Islet precursor cell (in vitro differentiated cells): ENCODE data around the gene CEP68.
"Not testable (repeated sequence)": the region's sequence is repeated elsewhere in the genome, so short reads cannot be mapped to it uniquely, and the experiment has no call there.

ENCODE experiments used
- DNase-seq: peaks from one replicate; pipeline ENCODE4 v3.0.0-alpha.2; 2018

The CEP68 gene

DNA sequence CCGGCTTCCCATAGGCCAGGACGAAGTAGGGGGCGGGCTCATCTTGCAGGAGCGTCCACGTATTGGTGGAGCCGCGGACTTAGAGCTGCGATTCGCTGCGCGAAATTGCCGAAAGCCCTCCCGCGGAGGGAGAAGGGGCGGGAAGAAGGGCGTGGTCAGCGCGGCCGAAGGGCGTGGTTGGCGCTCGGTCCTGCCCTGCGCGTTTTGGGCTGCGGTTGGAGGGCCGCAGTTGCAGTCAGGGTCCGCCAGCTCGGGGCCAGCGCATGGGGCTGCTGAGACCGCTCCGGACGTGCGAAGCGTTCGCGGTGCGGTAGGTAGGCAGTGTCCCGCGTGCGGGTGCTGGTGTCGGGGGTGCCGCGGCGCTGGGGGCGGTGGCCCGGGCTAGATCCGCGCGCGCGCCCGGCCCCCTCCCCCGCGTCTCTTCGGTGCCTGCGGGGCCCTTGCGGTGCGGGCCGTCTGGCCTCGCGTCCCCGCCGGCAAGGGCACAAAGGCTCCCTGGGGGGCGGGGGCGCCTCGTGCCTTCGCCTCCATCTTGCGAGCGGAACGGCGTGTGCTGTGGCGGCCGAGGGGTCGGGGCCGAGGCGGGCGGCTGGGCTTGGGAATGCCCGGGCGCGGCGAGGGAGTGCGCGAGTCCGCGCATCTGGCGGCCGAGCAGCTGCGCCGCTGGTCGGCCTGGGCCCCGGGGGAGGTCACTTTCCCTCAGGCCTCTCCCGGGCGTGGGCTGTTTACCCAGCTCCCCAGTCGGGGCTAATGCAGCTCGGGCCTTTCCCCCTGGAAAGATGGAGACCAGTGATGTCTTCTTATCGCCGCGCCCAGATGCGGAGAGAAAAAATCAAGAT, at the start of gene CEP68:
Gene CEP68, plus strand, starts transcription at position 202 of the 839 bp plus-strand sequence. CDS start 13,029 bp downstream, outside the sequence.
- DNase-seq: peak; percentile 99

DNA sequence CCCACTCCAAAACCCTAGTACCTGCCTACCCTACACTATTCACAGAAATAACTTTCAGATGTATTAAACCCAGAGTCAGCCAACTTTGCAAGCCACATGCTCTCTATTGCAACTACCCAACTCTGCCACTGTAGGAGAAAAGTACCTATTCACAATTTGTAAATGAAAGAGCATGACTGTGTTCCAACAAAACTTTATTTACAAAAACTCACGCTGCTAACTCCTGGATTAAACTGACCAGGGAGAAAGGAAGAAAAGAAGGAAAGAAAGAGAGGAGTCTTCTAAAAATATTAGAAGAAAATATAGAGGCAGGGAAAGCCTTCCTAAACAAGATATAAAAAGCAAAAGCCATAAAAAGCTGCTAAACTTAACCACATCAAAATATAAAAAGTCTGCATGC, 42.4 kb upstream of the CEP68 start:
- no peak for DNase-seq

GRCh38 chr2:65015731-65016130, 40.5 kb upstream of the CEP68 start:
- DNase-seq: no peak

GRCh38 chr2:65016789-65017188, 39.4 kb upstream of the CEP68 start:
- no peak for DNase-seq

DNA sequence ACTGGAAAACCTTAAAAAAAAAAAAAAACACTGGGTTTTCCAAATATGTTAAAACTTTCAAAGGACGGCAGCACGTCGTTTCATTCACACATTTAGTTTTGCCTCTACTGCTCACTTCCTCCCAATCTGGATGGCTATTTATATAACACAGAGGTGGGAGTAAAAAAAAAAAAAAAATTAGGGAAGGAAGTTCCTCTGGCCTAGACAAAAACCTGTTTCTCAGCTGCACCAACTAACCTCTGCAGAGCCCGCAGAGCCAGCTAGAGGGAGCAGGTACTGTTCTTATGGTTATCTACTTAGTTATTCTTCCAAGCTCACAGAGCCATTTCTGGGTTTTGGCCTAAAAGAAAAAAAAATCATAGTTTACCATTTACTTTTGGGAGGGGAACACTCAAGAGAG, 38.9 kb upstream of the CEP68 start:
- peak; percentile 64 for DNase-seq

DNA sequence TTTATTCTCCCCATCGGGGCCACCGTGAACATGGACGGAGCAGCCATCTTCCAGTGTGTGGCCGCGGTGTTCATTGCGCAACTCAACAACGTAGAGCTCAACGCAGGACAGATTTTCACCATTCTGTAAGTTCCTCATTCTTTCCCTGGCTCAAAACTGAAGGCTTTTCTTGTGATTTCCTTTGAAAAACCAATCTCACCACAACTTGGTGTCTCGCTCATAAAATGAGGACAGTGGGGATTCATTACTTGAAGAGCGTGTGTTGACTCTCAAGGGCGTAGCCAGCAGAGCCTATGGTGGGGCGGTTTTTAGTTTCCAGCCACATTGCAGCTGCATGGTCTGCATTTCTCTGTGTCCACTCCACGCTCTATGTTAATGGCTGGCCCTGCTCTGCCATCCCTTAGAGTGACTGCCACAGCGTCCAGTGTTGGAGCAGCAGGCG, 38.1 kb upstream of the CEP68 start:
- DNase-seq: no peak

DNA sequence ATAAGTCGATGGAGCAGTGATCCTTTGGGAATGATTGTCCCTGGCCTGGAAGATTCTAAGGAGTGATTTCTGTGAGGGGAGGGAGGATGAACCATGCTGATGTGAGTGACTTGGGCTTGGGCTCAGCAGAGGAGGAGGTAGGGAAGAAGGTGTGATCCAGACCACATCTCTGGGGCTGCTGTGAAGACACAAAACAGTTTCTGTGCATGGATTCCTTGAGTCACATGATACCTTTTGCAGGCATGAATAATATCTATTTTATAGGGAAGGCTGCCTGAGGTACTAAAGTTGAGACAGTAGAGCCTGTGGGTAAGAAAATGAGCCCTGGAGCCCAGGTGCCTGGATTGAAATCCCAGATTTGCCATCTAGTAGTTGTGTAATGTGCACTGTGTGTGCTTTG, 37.2 kb upstream of the CEP68 start:
- no peak for DNase-seq

DNA sequence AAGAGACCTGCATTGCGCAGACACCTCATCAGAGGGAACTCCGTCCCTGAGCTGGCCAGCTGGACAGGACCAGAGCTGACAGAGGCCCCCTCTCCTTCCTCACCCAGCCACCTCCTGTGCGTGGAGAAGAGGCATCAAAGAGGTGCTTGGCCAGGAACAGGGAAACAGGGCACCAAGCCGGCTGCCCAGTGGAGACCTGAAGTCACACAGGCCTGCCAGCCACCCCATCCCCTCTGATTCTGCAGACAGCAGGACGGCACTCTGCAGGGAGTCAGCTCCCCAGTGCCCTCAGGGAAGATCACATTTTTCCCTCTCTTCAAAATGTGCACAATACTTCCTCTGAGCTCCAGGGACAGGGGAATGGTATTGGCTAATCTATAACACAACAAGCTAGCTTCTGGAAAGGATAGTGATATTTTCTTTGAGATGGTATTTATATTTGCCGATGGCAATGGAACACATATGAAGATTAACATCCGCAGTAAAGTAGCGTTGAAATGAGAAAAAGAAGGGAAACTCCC, 36.5 kb upstream of the CEP68 start:
- DNase-seq: peak; percentile 71

GRCh38 chr2:65020251-65020650, 36.0 kb upstream of the CEP68 start:
- DNase-seq: not testable (repeated sequence)

DNA sequence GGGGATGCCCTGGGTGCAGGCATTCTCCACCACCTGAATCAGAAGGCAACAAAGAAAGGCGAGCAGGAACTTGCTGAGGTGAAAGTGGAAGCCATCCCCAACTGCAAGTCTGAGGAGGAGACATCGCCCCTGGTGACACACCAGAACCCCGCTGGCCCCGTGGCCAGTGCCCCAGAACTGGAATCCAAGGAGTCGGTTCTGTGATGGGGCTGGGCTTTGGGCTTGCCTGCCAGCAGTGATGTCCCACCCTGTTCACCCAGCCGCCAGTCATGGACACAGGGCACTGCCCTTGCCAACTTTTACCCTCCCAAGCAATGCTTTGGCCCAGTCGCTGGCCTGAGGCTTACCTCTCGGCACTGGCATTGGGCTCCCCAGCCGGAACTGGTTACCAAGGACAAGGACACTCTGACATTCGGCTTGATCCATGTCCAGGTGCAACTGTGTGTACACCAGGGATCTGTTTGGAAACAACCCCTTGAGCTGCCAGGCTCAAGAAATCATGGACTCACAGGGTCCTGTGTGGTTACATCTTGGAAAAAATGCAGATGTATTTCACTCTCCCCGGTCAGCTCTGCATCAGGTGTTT, 35.2 kb upstream of the CEP68 start:
- DNase-seq: no peak

DNA sequence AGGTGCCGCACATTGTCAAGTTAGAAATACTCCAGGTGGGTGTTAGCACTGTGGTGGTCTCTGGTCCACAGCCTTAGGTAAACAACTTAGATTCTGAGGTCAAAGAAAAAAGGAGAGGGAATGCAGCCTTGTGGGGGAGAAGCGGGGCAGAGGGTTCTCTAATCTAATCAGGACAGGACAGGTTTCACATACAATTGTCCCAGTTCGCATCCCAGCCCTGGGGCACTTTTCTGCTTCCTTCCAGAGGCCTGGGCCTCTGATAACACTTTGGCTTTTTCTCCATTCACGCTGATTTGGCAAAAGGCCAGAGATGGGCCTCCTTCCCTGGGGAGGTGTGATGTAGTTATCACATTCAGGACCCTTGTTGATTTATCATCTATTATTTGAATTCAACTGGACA, 34.5 kb upstream of the CEP68 start:
- DNase-seq: peak; percentile 70

- DNase-seq: no peak
Measured at GRCh38 chr2:65022189-65022588, 34.0 kb upstream of the CEP68 start.

GRCh38 chr2:65023742-65024141, 32.5 kb upstream of the CEP68 start:
- DNase-seq: no peak

- peak; percentile 69 for DNase-seq
Measured at GRCh38 chr2:65024149-65024829, 31.9 kb upstream of the CEP68 start.

DNA sequence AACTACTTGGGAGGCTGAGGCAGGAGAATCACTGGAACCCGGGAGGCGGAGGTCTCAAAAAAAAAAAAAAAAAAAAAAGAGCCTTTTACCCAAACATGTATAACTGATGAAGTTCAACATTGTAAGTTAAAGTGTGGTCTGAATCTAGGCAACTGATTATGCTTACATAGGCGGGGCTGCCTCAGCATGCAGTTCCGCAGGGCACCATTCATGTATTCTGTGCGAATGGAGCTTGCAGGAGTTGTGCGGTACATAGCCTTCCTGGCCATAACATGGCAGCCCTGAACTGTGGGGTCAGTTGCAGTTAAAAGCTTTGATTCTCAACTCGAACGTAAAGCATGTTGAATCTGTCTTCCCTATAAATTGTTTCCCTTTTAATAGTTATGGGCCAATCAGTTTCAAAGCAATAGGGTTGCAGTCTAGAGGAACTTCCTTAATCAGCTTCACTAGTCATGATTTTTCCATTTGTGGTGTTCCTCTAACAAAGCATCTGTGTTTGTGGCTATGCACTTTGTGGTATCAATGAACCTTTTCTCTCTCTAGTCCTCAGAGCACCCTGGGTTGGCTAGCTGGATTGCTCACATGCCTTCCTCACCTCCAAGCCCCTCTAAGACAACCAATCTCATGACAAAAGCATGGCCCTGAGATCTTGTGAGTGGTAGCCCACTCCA, 30.6 kb upstream of the CEP68 start:
- DNase-seq: peak; percentile 29

DNA sequence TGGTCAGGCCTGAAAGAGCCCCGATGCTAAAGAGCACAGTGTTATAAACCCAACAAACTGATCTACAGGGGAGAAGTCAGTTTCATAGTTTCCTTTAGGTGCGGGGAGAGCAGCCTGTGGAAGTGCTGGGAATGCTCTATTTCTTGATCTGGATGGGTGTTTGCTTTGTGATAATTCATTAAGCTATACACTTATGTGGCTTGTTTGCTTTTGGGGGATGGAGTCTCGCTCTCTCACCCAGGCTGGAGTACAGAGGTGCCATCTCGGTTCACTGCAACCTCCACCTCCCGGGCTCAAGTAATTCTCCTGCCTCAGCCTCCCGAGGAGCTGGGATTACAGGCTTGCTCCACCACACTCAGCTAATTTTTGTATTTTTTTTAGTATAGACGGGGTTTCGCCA, 30.1 kb upstream of the CEP68 start:
- DNase-seq: peak; percentile 7

DNA sequence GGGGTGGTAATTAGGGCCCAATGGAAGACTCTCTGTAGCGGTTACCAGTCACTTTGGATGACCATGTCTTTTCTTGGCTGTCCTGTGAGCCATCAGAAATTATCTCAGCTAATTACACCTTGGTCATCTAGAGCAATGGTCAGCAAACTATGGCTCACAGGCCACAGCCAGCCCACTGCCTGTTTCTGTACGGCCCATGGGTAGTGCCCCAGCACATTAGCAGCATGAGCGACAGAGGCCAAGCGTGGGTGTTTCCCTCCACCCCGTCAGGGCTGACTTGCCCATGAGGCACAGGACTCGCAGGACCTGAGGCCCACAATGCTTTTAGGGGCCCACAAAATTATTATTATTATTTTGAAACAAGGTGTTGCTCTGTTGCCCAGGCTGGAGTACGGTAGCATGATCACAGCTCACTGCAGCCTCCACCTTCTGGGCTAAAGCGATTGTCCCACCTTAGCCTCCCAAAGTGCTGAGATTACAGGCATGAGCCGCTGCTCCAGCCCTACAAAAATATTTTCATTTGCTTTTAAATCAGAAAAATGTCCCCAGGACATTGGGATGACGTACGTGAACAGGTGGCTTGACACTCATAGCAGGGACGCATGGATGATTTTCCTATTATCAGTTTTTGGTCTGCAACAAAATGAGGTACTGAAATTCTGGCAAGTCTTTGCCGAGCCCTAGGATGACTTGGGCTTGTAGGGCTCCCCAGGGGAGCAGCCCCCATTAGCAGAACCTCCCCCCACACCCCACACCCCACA, 29.3 kb upstream of the CEP68 start:
- DNase-seq: peak; percentile 31

DNA sequence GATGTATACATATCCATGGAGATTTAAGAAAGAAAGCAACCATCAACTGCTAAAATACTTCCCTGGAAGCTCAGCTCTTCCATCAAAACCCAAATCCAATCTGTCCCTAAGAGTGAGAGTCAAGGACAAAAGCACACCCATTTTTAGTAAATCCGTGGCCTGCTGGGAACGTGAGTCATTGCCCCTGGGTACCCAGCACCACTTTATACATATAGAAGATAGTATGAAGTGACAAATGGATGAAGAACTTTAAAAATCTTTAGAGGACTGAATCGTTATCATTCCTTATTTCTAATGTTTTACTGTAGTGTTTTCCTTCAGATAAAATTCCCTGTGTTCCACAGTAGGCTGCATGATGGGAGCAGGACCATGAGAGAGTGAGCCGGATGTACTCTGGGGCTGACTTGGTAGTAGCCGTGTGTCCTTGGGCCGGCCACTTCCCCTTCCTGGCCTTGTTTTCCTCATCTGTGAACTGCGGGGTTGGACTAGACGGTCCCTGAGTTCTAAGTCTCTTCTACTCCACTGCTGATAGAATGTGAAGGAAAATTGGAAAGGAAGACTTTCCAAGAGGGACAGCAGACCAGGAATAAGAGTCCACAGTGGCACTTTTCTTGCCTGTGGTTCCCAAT, 28.5 kb upstream of the CEP68 start:
- no peak for DNase-seq

GRCh38 chr2:65030476-65031332, 25.5 kb upstream of the CEP68 start:
- DNase-seq: peak; percentile 29

DNA sequence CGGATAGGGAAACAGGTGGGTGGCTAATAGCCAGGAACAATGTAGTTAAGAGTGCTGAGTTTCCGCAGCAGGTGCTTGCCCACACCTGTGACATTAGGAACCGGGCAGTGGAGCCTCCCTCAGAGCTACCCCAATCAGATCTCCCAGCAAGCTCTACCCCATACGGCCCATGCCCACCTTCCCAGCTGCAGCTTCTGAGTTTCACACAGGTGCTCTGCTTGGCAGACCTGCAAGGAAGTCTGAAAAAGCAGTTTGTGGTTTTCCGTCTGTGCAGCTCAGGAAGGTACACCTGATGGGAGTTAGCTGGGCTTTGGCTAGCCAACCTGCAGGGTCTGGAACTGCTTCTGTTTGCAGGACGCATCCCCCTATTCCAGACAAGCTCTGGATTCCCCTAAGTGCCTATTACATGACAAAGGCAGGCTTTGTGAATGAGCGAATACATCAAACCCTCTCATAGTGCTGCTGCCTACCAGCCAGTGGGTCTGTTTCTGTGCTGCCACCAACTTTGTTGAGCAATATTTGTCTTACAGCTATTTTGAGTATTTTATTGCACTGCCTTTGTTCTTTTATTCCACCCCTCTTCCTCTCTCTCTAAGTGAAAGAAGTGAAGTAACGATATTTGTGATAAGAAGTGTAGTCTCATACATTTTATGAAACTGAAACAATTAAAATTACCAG, 24.7 kb upstream of the CEP68 start:
- DNase-seq: peak; percentile 92
